HG02852 (cell line): Measurements from ENCODE around the gene OR51A7.
"Not testable (repeated sequence)": the region's sequence is repeated elsewhere in the genome, so short reads cannot be mapped to it uniquely, and the experiment has no call there.

Experiments
- ATAC-seq: cut with Tn5 transposase; IDR thresholded peaks from one replicate; pipeline ENCODE4 v1.9.1; 2021; ENCODE audit warnings: mild to moderate bottlenecking, moderate library complexity; ENCODE audit not compliant: unreplicated experiment

The OR51A7 gene, protein sequence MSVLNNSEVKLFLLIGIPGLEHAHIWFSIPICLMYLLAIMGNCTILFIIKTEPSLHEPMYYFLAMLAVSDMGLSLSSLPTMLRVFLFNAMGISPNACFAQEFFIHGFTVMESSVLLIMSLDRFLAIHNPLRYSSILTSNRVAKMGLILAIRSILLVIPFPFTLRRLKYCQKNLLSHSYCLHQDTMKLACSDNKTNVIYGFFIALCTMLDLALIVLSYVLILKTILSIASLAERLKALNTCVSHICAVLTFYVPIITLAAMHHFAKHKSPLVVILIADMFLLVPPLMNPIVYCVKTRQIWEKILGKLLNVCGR

DNA sequence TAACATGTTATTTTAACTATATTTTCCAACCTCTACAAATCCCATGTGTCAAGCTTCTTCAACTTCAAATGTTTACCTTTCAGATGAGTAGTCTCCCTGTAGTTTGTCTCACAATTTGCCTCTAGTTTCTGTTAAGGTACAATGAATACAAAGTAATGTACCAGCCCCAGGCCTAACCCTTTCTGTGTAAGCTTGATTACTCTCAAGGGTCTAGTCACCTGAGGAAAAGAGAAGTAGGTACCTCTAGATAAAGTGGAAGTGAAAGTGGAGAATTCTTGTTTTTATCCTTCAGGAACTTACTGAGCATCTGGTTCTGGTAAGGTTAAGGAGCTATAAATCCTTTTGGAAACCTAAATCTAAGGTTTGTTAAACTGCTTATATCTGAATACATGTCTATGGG, at the start of gene OR51A7:
Gene OR51A7, plus strand, starts transcription at position 300 of the 400 bp plus-strand sequence. CDS start 3,587 bp downstream, outside the sequence.
- ATAC-seq = no peak

DNA sequence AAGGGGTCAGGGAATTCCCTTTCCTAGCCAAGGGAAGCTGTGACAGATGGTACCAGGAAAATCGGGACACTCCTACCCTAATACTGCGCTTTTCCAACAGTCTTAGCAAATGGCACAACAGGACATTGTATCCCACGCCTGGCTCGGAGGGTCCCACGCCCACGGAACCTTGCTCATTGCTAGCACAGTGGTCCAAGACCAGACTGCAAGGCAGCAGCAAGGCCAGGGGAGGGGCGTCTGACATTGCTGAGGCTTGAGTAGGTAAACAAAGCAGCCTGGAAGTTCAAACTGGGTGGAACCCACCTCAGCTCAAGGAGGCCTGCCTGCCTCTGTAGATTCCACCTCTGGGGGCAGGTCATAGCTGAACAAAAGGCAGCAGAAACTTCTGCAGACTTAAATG, 49.3 kb upstream of the OR51A7 start:
- ATAC-seq = not testable (repeated sequence)

DNA sequence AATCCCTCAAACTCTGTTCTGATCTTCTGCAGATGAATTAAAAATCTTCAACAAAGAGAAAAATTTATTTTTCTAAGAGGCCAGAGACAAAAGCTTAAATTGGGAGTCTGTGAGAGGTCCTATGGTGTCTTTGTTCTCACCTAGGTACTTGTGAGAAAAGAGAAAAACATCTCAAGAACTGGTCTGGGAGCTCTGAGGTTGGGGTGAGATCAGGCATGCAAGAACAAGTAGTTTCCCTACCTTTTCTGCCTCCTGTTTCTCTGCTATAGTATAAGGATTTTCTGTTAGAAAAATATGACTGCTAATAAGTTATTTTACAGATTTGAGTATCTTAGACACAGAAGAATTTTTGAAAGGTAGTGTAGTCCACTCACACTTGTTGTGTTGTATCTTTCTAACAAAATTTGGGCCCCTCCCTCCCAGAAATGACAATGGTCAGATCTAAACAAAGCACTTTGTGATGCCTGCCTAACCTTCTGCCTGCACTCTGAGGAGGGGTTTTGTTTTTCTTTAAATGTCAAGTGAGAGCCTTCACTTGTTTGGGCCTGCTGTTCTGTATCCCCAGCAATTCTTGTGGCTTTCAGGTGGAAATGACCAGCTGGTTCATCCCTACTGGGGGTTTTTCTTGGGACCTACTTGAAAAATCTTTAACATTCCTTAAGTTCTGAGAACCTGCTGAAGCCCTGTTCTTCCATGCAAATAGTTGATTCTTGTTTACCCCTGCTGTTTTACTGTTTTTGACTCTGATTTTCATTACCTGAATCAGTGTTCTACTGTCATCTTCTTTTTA, 40.9 kb upstream of the OR51A7 start:
- ATAC-seq = no peak

DNA sequence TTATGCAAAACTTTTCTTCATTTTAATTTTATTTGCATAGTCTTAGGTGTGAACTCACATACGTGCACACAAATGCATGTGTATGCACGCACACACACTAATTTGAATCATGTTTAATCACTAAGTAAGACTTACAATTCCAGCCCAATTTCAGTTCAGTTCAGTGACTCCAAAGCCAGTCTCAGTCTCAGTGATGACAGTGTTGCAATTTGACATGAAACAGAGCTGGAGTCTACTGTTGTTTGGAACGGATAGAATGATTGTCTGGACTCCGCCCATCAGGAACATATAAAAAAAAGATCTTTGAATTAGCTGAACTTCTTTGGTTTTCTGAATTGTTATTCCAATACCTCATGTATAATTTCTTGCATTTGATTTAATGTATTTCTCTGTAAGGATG, 39.7 kb upstream of the OR51A7 start:
- no peak for ATAC-seq

DNA sequence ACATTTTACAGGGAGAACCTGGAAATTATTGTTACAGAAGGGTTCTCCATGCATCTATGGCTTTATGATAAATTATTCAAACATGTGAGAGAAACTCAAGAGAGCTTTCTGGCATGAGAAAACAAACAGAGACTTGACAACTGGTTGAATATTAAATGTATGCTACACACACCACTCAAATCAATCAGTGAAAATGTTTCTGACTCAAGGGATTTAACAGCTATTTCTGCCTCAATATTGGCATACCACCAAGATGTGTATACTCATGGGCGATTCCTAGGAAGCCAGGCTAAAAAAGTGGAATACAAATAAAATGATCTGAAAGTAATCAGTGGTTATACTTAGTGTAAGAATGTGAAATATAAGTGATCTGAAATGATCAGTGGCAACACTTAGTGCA, 37.7 kb upstream of the OR51A7 start:
- ATAC-seq = no peak

DNA sequence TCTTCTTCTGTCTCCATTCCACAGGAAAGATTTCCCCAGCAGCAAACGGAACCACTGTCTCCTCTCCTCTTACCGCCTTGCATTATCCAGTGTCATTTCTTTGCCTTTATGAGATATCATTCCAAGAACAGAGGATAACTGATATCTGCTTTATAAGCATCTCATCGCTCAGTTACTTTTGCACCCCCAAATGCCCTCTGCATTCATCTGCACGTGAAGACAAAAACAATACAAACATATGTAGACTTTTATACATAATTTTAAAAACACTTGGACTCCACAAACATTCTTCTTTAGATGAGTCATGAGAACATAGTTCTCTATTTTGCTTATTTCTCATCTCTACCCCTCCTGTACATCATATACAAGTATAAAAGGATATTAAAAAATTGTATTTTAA, 22.4 kb upstream of the OR51A7 start:
- ATAC-seq = no peak

DNA sequence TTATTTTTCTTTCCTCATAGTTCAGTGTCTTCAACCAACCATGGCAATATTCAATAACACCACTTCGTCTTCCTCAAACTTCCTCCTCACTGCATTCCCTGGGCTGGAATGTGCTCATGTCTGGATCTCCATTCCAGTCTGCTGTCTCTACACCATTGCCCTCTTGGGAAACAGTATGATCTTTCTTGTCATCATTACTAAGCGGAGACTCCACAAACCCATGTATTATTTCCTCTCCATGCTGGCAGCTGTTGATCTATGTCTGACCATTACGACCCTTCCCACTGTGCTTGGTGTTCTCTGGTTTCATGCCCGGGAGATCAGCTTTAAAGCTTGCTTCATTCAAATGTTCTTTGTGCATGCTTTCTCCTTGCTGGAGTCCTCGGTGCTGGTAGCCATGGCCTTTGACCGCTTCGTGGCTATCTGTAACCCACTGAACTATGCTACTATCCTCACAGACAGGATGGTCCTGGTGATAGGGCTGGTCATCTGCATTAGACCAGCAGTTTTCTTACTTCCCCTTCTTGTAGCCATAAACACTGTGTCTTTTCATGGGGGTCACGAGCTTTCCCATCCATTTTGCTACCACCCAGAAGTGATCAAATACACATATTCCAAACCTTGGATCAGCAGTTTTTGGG, 21.6 kb upstream of the OR51A7 start, which contains the start of gene OR51T1:
Gene OR51T1, plus strand, starts transcription at position 41 of the 641 bp plus-strand sequence. Its CDS starts 0 bp downstream, at position 41.
- no peak for ATAC-seq

DNA sequence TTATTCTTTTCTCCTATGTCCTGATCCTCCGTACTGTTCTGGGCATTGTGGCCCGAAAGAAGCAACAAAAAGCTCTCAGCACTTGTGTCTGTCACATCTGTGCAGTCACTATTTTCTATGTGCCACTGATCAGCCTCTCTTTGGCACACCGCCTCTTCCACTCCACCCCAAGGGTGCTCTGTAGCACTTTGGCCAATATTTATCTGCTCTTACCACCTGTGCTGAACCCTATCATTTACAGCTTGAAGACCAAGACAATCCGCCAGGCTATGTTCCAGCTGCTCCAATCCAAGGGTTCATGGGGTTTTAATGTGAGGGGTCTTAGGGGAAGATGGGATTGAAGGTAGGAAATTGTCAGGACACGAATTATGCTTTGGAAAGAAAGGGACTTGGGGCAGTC, 21.0 kb upstream of the OR51A7 start:
- no peak for ATAC-seq

DNA sequence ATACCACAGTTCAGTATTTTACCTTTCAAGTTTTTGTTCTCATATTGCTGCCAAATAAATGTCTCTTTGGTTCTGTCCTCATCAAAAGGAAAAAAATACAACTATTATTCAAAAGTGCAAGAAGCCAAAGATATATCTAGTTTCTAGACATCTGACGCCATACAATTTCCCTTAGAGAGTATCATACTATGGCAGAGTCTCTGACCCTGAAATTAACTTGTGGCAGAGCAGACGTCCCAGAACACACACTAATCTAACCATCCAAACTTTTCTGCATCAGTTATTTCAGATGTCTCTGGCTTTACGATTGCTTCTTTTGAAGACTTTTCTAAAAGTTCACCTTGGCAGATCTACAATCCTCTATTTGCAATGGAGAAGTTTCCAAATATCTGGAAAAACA, 19.2 kb upstream of the OR51A7 start:
- ATAC-seq = no peak

DNA sequence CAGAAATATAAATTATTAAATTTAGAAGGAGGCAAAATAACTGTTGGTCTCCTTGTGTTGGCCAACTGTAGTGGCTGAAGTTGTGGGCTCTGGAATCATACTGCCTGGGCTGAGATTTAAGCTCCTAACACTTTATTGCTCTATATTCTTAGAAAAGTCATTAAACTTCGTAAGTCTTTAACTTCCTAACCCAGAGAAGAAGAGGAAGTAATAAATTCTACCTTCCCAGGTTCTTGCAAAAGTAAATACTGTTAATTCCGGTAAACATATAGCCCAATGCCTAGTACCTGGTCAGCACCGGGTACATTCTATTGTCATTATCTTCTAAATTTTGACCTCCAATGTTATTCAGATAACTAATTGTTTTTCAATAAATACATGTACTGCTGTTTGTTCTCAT, 17.4 kb upstream of the OR51A7 start:
- no peak for ATAC-seq

DNA sequence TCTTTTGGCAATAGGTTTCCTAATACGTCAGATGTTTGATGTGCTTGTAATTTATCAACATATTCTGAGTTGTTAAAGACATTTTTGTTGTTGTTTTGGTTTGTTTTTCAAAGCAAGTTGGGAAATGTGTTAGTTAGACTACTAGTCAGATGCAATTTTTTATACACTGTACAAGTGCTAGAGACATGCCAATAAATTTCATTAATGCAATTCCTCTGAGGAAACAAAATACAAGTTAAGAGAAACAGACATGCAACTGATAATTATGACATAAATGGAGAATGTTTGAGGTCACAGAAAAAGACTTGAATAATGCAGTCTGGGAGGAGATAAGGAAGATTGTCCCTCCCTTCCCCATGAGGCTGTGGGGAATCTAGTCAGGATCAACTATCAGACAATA, 16.0 kb upstream of the OR51A7 start:
- no peak for ATAC-seq

DNA sequence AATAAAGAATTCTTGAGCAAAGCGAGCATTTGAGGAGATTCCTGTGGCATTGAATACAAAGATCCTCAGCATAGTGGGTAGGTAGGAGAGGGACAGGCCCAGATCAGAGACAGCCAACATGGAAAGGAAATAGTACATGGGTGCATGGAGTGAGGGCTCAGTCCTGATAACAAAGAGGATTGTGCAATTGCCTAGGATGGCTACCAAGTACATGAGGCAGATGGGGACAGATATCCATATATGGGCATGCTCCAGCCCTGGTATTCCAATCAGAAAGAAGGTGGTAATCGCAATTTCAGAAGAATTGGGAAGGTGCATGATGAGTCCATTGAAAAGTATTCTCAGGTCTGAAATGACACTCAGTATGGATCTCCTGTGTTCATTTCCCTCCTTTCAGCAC, 13.3 kb upstream of the OR51A7 start:
- no peak for ATAC-seq

DNA sequence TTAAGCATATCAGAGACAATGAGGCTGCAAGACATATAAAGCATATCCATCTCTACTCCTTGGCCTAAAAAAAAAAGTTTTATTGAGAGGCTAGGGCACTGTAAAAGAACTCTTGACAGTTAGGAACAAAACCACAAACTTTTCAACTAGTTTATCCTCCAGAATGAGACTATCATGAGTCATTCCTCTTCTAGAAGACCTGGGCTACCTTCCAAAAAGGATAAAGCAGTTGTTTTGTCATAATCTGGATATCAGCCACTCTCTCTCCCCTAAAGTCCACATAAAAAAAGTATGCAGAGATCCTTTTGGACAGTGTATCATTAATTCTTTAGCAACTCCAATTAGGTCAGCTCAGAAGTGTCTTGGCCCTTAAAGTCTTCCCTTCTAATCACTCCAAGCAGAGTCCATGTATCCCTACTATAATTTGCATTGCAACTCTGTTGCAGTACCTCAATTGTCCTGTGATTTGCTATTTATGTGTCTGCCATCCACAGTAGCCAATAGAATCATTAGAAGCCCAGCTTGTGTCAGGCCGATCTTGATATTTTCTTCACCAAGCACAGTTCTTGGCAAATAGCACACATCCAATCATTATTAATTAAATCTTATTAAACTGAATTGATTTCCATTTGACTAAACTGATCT, 11.5 kb upstream of the OR51A7 start:
- no peak for ATAC-seq

DNA sequence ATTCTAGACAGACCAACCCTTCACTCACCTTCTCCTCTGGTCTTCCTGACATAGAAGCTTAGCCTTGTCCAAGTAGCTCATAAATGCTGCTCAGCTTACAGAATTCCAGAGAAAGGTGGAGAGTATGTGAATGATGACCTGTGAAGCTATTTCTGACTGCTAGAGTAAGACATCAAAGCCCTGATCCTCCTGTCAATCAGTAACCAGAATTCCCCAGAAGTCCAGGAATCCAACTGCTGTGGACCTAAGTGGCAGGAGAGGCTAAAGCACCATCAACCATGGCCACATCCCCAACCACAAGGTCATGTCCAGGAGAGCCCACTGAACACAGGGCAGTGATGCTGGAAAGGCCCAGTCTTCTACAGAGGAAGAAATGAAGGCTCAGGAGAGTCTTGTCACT, 13.0 kb downstream of the OR51A7 start:
- ATAC-seq = no peak

DNA sequence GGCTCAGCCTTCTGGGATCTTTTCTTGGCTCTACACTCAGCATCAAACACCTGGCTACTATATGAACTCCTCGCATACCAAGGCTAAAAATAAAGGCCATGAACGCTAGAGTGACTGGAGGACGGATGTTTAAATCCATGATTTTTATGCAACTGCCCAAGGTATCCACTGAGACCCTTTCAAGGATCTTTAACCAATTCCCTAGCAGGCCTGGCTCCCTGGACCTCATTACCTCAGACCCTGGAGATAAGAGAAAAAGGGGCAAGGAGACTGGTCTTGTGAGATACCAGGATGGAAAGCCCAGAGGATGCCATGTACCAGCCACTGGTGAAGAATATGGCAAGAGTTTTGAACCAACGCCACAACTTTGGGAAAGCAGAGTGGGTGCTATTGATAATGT, 15.7 kb downstream of the OR51A7 start, which contains the start of gene OR51G2:
Gene OR51G2, minus strand, starts transcription at position 101 of the 400 bp plus-strand sequence. CDS start 3,687 bp downstream, outside the sequence.
- no peak for ATAC-seq

DNA sequence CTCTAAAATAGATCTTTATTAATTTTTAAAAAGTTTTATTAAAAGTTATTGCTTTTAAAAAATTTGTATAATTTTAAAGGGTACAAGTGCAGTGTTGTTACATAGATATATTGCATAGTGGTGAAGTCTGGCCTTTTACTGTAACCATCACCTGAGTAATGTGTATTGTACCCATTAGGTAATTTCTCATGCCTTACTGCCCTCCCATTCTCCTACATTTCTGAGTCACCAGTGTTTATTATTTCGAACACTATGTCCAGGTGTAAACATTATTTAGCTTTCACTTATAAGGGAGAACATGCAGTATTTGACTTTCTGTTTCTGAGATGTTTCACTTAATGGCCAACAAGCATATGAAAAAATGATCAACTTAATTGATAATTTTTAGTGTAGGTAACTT, 18.2 kb downstream of the OR51A7 start:
- ATAC-seq = no peak

DNA sequence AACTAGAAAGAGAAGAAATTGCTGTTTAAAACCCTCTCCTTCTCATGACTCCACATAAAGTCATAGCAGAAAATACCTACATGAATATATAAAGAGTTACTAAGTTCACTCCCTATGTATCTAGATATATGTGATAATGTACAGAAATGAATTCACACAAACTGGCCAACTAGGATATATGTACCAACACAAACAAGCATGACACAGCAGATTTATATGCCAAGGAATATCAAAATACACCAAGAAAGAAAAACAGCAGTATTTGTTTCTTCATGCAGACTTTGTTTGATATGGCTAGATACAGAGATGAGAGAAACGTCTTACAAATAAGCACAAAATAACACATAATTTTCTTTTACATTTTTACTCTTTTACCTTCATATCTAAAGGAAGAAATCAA, 18.7 kb downstream of the OR51A7 start:
- no peak for ATAC-seq

DNA sequence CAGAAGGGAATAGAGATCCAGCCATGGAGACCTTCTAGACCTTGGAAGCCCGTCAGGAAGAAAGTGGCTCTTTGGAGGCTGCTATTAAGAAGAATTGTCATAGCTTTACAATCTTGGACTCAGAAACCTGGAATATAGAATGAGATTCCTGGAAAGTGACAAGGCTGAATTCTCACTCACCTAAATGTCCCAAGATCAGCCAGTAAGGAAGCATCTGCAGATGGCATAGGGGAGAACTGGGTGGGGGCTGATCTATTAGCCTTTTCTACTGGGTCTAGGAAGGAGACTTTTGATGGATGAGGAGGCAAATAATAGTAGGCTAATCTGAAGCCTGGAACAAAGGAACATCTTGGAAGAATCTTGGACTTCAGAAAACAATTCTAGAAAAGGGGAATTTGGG, 20.7 kb downstream of the OR51A7 start, which contains the start of gene OR51G1:
Gene OR51G1, minus strand, starts transcription at position 101 of the 400 bp plus-strand sequence. Its CDS starts 0 bp downstream, at position 101.
- no peak for ATAC-seq

DNA sequence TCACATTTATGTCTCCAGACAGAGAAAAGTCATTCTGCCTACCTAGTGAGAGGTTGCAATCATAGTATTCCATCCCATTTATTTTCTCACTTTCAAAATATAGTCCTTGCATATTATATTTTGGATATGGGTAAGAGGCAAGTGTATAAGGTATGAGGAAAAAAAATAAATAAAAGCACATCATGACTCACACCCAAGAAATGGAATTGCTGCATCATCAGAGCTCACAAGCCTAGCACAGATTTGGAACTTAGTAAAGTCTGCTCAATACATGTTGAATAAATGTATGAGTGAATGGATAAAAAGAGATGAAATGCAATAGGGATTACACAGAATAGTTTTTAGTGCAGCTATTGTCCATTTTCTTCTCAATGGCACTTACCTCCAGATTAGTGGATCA, 23.0 kb downstream of the OR51A7 start:
- ATAC-seq = no peak

DNA sequence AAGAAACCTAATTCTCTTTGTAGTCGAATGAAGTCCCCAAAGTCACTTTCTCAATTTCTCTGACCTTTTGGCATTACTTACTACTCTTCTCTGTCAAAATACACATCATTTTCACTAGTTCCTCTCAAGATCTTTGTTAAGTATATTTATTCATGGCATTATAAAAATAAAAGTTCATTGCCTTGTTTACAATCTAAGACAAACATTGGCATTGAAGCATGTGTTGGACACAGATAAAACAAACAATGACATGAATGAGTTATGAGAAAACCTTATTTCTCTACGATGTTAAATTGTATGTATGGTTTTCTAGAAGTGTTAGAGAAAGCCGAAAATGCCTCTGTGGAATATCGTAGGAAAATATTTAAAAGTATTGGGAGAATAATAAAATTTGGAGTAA, 29.2 kb downstream of the OR51A7 start:
- no peak for ATAC-seq

DNA sequence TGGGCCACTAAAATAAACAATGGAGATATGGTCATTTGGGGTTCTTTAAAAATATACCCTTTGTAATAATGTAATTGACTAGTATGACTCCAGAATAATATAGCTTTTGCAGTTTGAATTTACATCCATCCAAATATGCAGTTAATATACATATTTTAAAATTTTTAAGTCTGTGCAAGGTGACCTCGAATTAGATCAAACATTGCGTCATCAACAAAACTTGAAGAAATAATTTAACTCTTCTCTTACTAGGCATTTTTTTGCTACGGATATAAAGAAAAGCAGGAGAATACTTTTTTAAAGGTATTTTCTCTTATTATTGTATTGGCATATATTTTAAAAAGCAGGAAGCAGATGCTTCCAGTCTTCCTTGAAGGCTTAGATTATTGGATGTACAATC, 33.2 kb downstream of the OR51A7 start:
- ATAC-seq = no peak
